Measurements from ENCODE around the gene IMMP1L. TPM values are rescaled to one million over a fixed set of nuclear protein-coding genes. Genes with fewer than 3 reads are reported as not detected.
"Not testable (repeated sequence)": the region's sequence is repeated elsewhere in the genome, so short reads cannot be mapped to it uniquely, and the experiment has no call there.

Gene IMMP1L, protein sequence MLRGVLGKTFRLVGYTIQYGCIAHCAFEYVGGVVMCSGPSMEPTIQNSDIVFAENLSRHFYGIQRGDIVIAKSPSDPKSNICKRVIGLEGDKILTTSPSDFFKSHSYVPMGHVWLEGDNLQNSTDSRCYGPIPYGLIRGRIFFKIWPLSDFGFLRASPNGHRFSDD
- 17.0 TPM for total RNA-seq

GRCh38 chr11:31509429-31510345 lies at the start of gene IMMP1L, which contains the start of gene ELP4:
Gene IMMP1L (minus strand): TSS chr11:31509622. CDS start chr11:31463276, 46,346 bp downstream.
Gene ELP4 (plus strand): TSS chr11:31509767. CDS start chr11:31509785, 18 bp downstream.
- peak; percentile 95 for DNase-seq

DNA sequence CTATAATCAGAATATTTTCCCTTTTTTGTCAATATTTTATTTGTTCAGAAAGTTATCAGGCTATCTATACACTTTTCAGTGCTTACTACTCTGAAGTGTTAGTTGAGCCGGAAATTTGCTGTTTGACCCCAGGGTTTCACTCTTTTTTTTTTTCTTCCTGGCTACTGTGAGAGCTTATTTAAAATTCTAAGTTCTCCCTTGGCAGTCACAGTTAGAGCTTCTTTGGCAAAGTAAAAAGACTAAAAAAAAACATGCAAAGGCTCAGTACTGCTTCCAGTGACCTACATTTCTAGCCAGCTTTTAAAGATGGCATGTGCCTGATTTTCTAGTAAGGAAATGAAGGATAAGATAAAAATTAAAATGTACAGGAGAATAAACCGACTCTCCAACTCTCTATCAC lies 48.6 kb upstream of the IMMP1L start:
- no peak for DNase-seq

GRCh38 chr11:31555938-31556337 lies 46.5 kb upstream of the IMMP1L start:
- DNase-seq: no peak

DNA sequence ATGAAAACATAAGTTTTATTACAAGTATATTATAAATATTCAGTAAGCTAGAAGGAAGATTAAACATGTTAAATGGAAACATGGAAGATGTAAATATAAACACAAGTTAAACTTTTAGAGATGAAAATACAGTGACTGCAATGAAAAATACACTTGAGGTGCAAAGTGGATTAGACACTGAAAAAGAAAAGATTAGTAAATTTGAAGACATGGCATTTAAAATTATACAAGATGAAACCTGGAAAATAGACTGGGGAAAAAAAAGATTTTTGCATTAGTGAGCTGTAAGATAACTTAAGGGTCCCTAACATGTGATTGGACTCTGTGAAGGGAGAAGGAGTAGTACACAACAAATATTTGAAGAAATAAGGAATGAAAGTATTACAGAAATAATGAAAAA lies 33.4 kb upstream of the IMMP1L start:
- DNase-seq: no peak

DNA sequence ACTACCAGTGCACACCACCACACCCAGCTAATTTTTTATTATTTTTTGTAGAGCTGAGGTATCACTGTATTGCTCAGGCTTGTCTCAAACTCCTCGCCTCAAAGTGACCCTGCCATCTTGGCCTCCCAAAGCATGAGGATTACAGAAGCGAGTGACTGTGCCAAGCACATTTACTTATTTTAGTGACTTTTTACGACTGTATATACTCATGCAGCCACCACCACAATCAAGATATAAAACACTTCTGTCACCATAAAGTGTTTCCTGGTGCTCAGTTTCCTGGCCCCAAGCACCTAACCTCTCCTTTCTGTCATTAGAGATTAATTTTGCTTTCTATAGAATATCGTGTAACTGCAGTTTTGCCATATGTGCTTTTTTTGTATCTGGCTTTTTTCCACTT lies 26.1 kb upstream of the IMMP1L start:
- DNase-seq: no peak

DNA sequence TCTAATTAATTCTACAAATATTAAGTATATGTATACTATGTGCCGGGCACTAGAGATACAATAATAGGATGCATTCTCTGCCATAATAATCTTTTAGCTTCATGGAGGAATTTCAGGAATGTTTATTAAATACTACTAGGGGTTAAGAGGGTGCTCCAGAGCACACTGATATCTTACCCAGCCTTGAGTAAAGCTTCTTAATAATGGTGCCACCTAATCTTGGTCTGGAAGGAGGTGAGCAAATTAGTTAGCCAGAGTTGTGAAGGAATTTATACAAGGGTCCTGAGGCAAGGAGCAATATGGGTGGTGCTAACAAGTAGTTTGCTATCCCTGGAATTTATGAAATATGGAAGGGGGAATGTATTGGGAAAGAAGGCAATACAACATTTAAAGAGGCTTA lies 21.9 kb upstream of the IMMP1L start:
- DNase-seq: no peak

DNA sequence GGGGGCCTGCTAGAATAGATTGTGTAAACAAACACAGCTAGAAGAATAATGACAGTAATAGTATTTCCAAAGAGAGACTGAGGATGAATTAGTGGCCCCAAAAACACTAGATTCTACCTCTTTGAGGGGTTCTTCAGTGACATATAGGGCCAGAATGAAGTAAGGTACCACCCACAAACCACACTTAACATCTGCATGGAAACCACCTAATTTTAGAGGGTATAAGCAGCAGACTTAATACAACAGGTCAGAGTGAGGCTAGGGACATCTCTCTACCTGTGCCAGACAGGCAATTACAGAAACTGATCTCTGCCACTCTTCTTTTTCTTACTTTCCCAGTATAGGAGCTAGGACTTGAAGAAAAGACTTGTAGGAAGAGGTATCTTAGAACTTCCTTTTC lies 20.3 kb upstream of the IMMP1L start:
- DNase-seq: no peak

GRCh38 chr11:31529189-31529588 lies 19.8 kb upstream of the IMMP1L start:
- DNase-seq: no peak

DNA sequence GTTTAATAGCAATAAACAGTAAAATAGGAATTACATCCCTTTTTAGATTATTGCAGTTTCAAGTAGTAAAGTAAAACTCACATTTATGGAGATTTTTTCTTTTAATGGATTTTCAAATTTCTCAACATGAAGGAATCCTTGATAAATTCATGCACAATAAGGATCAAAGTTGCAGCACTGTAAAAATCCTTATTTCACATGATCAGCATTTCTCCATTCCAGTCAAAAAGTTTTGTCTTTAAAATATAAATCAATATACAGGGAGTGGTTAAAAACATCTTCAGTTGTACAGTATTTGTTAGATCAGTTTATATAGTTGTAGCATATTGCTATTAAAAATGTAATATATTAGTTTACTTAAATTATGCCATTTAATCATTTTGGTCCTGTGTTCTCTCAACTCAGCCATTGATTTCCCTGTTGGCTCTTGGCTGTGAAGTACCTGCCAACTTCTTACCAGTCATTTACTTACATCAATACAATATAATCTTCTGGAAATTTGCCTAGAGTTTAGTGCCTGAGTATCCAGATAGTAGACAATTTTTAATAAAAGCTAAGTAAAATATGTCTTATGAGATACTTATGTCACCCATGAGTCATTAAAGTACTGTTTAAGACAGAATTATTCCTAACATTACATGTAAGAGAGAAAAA lies 12.2 kb upstream of the IMMP1L start:
- DNase-seq: no peak

DNA sequence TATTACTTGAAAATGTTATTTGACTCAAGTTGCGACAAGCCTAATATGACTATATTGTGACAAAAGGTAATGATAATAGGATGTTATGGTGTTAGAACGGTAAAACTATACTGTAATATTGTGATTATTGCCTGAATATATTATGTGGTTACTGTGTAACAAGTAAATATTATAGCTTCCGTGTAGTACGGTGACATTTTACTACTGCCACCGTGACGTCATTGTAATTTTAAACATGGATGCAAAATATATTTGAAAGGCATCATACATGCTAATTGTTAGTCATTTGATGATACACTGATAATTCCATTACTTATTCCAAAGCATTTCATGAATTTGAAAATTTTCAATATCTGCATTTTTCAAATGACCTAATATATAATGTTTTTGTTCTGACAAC lies 2.7 kb upstream of the IMMP1L start:
- DNase-seq: no peak

- DNase-seq: no peak
Measured at GRCh38 chr11:31509051-31509428, 382 bp downstream of the IMMP1L start.

GRCh38 chr11:31500560-31500959 lies 8.9 kb downstream of the IMMP1L start:
- no peak for DNase-seq

DNA sequence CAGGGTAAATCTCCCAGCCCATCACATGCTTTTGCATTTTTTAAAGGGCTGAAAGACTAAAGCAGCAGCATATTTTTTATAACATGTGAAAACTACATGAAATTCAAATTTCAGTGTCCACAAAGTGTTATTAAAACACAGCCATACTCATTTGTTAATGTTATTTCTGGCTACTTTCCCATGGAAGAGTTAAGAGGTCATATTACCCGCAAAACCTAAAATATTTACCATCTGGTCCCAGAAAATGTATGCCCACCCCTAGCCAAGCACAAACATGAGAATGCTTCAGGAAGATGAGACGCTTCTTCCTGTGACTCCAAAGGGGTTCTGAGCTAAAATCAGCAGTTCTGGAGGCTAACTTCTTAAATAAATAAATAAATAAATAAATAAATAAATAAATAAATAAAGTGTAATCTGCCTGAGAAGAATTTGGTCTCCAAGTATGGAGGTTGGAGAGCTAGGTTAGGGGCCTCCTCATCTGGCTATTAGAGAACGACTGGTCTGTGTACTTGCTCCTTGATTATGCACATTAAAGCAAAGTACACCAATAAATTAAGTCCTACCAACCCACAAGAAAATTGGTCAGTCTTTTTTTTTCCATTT lies 9.7 kb downstream of the IMMP1L start:
- no peak for DNase-seq

DNA sequence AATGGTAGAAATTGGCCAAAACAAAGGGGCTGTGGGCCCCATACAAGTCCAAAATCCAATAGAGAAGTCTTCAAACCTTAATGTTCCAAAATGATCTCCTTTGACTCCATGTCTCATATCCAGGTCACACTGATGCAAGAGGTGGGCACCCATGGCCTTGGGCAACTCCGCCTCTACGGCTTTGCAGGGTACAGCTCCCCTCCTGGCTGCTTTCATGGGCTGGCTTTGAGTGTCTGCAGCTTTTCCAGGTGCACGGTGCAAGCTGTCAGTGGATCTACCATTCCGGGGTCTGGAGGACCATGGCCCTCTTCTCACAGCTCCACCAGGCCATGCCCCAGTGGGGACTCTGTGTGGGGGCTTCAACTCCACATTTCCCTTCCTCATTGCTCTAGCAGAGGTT lies 15.7 kb downstream of the IMMP1L start:
- DNase-seq: not testable (repeated sequence)

GRCh38 chr11:31493235-31493634 lies 16.2 kb downstream of the IMMP1L start:
- DNase-seq: no peak

DNA sequence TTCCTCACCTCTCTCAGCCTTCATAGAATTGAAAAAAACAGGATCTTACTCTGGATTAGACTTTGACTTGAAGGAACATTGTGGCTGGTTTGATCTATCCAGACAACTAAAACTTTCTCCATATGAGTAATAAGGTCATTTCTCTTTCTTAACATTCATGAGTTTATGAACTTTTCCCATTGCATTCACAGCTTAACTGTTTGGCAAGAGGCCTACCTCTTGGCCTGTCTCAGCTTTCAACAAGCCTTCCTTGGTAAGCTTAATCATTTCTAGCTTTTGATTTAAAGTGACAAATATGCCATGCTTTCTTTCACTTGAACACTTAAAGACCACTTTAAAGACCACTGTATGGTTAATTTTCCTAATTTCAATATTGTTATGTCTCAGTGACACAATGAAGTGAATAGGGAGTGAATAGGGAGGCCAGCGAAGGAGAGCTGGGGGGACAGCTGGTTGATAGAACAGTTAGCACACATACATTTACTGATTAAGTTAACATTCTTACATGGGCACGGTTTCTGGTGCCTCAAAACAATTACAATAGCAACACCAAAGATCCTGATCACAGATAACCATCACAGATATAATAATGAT lies 17.0 kb downstream of the IMMP1L start:
- no peak for DNase-seq

GRCh38 chr11:31487848-31488247 lies 21.6 kb downstream of the IMMP1L start:
- no peak for DNase-seq

- DNase-seq: no peak
Measured at GRCh38 chr11:31484497-31484896, 24.9 kb downstream of the IMMP1L start.

DNA sequence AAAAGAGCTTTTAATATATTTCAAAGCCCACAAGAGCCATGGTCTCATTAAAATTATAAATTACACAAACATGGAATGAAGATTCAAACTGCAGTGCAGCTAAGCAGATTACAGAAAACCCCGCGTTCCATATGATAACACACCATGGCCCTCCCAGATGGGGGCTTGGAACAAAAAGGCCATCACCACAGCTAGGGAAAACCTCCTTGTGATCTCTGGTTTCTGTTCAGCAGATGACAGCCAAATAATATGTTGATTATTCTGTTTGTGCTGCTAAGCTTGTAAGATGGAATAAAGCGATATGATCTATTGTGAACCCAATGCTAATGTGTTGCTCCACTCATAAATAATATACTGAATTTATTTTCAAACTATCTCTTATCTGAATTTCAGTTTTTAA lies 28.5 kb downstream of the IMMP1L start:
- DNase-seq: no peak

GRCh38 chr11:31479066-31479465 lies 30.4 kb downstream of the IMMP1L start:
- DNase-seq: no peak

DNA sequence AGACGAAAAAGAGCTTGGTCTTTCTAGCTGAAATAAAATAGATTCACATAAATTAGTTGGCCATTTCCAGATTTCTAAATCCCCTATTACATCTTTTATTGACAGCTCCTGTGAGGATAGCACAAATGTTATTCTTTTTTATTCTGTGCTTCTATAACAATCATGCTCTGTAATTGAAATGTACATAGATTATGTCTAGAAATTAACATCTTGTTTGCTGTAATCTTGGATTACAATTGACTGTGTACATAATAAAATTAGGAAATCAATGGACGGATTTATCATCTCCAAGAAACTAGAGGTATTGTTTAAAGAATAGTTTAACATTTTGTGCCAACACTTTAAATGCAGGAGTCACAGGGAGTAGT lies 31.2 kb downstream of the IMMP1L start:
- DNase-seq: no peak

- DNase-seq: no peak
Measured at GRCh38 chr11:31477528-31478222, 31.7 kb downstream of the IMMP1L start.
